ENCODE data around the gene BMPR1B.

- TF ChIP-seq CTCF (IDR thresholded peaks at IDR 0.05 in 8 of 11, conservative IDR thresholded peaks at IDR 0.05 in 3 of 11) (no peak), POLR2A (IDR thresholded peaks at IDR 0.05) (no peak)
Observed at GRCh38 chr4:94905511-94905910, 147.8 kb downstream of the BMPR1B start.
